ENCODE measurements around the gene TRNAU1AP. TPM values are rescaled to one million over a fixed set of nuclear protein-coding genes. Genes with fewer than 3 reads are reported as not detected.

The TRNAU1AP gene
- total RNA-seq, 1 donor from 2014 or later: 24.5 TPM

GRCh38 chr1:28602536-28603439 lies 49.9 kb downstream of the TRNAU1AP start:
- H3K27ac ChIP-seq: no peak overlapping the region
- TF ChIP-seq CTCF (IDR thresholded peaks at IDR 0.05): peak; percentile 61
- DNase-seq (no peak), ATAC-seq (peak; percentile 81)
- no peaks in the 10 kb centered on the region for H3K27me3 ChIP-seq
- H3K4me3 ChIP-seq: no peak overlapping the region
- no peaks in the 10 kb centered on the region for H3K4me1 ChIP-seq
- intact Hi-C loops (cut with DNase I): no loop called here
- peaks cover 58% of the 10 kb centered on the region for H3K36me3 ChIP-seq
- H3K9me3 ChIP-seq: no peaks in the 10 kb centered on the region

GRCh38 chr1:28604411-28604810 lies 51.5 kb downstream of the TRNAU1AP start:
- H3K4me1 ChIP-seq: no peaks in the 10 kb centered on the region
- intact Hi-C loops (cut with DNase I): no loop called here
- H3K4me3 ChIP-seq: no peak overlapping the region
- no peaks in the 10 kb centered on the region for H3K9me3 ChIP-seq
- peaks cover 71% of the 10 kb centered on the region for H3K36me3 ChIP-seq
- H3K27ac ChIP-seq: no peak overlapping the region
- no peaks in the 10 kb centered on the region for H3K27me3 ChIP-seq
- no peak for ATAC-seq
- no peak for DNase-seq
- no peak for TF ChIP-seq CTCF (IDR thresholded peaks at IDR 0.05)

GRCh38 chr1:28604962-28605361 lies 52.1 kb downstream of the TRNAU1AP start:
- H3K36me3 ChIP-seq: peaks cover 77% of the 10 kb centered on the region
- intact Hi-C loops (cut with DNase I): no loop called here

GRCh38 chr1:28606771-28607170 lies 53.9 kb downstream of the TRNAU1AP start:
- H3K4me1 ChIP-seq: no peaks in the 10 kb centered on the region
- no peak for DNase-seq
- intact Hi-C loops (cut with DNase I): no loop called here
- ATAC-seq: no peak
- H3K27me3 ChIP-seq: no peaks in the 10 kb centered on the region
- H3K27ac ChIP-seq: no peak overlapping the region
- H3K4me3 ChIP-seq: no peak overlapping the region
- H3K9me3 ChIP-seq: no peaks in the 10 kb centered on the region
- TF ChIP-seq CTCF (IDR thresholded peaks at IDR 0.05): no peak
- peaks cover 95% of the 10 kb centered on the region for H3K36me3 ChIP-seq

More at GRCh38 chr1:28604962-28605361, 52.1 kb downstream of the TRNAU1AP start:
- ATAC-seq: no peak
- Histone ChIP-seq H3K9me3 (no peaks in the 10 kb centered on the region), H3K27ac (no peak overlapping the region), H3K4me1 (no peaks in the 10 kb centered on the region), H3K27me3 (no peaks in the 10 kb centered on the region), H3K4me3 (no peak overlapping the region)
- no peak for TF ChIP-seq CTCF (IDR thresholded peaks at IDR 0.05)
- DNase-seq: no peak

- Histone ChIP-seq H3K4me1 (no peaks in the 10 kb centered on the region), H3K27ac (no peak overlapping the region), H3K4me3 (no peak overlapping the region), H3K36me3 (peaks cover 86% of the 10 kb centered on the region), H3K27me3 (no peaks in the 10 kb centered on the region), H3K9me3 (no peaks in the 10 kb centered on the region)
- DNase-seq: no peak
- intact Hi-C loops (cut with DNase I): no loop called here
- no peak for TF ChIP-seq CTCF (IDR thresholded peaks at IDR 0.05)
- no peak for ATAC-seq
Observed at GRCh38 chr1:28613175-28613574, 60.3 kb downstream of the TRNAU1AP start.

Other genes with a start within 250 kb of the TRNAU1AP start
- gene MED18, start 224.0 kb upstream of the TRNAU1AP start, total RNA-seq: 14.0 TPM
- gene PHACTR4, start 183.3 kb upstream of the TRNAU1AP start, total RNA-seq: 43.2 TPM
- gene RCC1, start 47.0 kb upstream of the TRNAU1AP start, total RNA-seq: 27.9 TPM
- gene RAB42, start 39.2 kb downstream of the TRNAU1AP start, total RNA-seq: 5.5 TPM
- gene TAF12, start 90.0 kb downstream of the TRNAU1AP start, total RNA-seq: 21.0 TPM
- not detected for gene RNU11, start 95.5 kb downstream of the TRNAU1AP start, total RNA-seq
- 12.9 TPM for gene GMEB1, start 115.7 kb downstream of the TRNAU1AP start, total RNA-seq
- 65.8 TPM for gene YTHDF2, start 183.9 kb downstream of the TRNAU1AP start, total RNA-seq